SKM-1 (cell line): Measurements from ENCODE around the gene BZW2.
"Not testable (repeated sequence)": the region's sequence is repeated elsewhere in the genome, so short reads cannot be mapped to it uniquely, and the experiment has no call there.

ENCODE experiments used
- DNase-seq: peaks from one replicate; lab custom pipeline; 2025; ENCODE audit not compliant: unreplicated experiment; lab: John Stamatoyannopoulos, UW

BZW2 gene

GRCh38 chr7:16670021-16670420 is 24.0 kb downstream of the BZW2 start:
- DNase-seq: no peak

GRCh38 chr7:16670731-16671344 is 24.9 kb downstream of the BZW2 start:
- no peak for DNase-seq

- no peak for DNase-seq
These were observed 25.8 kb downstream of the BZW2 start for GRCh38 chr7:16671811-16672210.

GRCh38 chr7:16675277-16675676 is 29.3 kb downstream of the BZW2 start:
- DNase-seq: no peak

- DNase-seq: no peak
These were observed 32.1 kb downstream of the BZW2 start for GRCh38 chr7:16677978-16678494.

GRCh38 chr7:16678645-16679566 is 32.9 kb downstream of the BZW2 start:
- DNase-seq: not testable (repeated sequence)

- DNase-seq: no peak
These were observed 39.0 kb downstream of the BZW2 start for GRCh38 chr7:16684935-16685334.

- no peak for DNase-seq
These were observed 39.6 kb downstream of the BZW2 start for GRCh38 chr7:16685535-16685934.

- no peak for DNase-seq
These were observed 42.3 kb downstream of the BZW2 start for GRCh38 chr7:16688249-16688648.

- DNase-seq: no peak
These were observed 45.3 kb downstream of the BZW2 start for GRCh38 chr7:16691241-16691640.

GRCh38 chr7:16693601-16694318 is 47.8 kb downstream of the BZW2 start:
- no peak for DNase-seq

- DNase-seq: no peak
These were observed 48.8 kb downstream of the BZW2 start for GRCh38 chr7:16694806-16695205.

GRCh38 chr7:16695621-16696237 is 49.7 kb downstream of the BZW2 start:
- DNase-seq: no peak

- no peak for DNase-seq
These were observed 51.7 kb downstream of the BZW2 start for GRCh38 chr7:16697507-16698199.

GRCh38 chr7:16698200-16698905 is 52.4 kb downstream of the BZW2 start:
- DNase-seq: no peak

GRCh38 chr7:16702441-16702840 is 56.5 kb downstream of the BZW2 start:
- no peak for DNase-seq

GRCh38 chr7:16708511-16708910 is 62.5 kb downstream of the BZW2 start:
- DNase-seq: no peak

- DNase-seq: peak; percentile 40
These were observed 63.0 kb downstream of the BZW2 start for GRCh38 chr7:16708980-16709379.

GRCh38 chr7:16710651-16711050 is 64.7 kb downstream of the BZW2 start:
- no peak for DNase-seq

- no peak for DNase-seq
These were observed 65.7 kb downstream of the BZW2 start for GRCh38 chr7:16711730-16712129.
